OCI-LY3 (cell line): ENCODE measurements around the gene WNT9A.

Source experiments
- EZH2phosphoT487 ChIP-seq: fragments of 200-600 bp; shearing (Covaris generic); IDR thresholded peaks from 2 replicates; pipeline ENCODE4 v1.6.1; 2018; ENCODE audit warnings: antibody characterized with exemption, mixed run types, low read depth
- TF ChIP-seq, protein P1 (sequence below): fragments of 200-600, 300-600 bp; sonication (generic); IDR thresholded peaks from 2 replicates; pipeline ENCODE4 v1.5.1; 2014; ENCODE audit warnings: antibody characterized with exemption, low read length, low read depth

DNA sequence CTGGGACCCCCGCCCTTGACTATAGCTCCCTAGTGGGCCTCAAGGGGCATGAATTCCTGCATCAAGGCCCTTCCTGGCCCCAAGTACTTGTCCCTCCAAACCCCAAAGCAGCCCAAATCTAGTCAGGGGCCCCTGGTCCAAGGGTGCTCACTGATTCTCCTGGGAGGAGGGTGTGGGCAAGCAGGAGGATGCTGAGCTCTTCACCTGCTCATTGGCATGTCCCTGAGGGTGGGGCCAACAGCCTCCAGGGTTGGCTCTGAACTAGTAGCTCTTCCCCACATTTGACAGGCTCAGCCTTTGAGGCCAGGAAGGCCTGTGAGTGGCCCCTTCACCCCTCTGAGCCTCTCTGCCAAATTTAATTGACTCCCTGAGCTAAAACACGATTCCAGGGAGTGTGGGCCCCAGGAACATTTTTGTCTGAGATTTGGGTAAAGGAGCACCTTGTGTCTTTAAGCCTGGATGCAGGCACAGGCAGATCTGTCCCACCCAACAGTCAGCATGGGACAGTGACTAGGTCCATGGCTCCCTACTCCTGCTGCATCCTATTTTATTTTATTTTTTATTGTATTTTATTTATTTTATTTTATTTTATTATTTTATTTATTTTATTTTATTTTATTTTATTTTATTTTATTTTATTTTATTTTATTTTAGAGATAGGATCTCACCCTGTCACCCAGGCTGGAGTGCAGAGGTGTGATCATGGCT lies 11.0 kb upstream of the WNT9A start:
- TF ChIP-seq, protein P1, sequence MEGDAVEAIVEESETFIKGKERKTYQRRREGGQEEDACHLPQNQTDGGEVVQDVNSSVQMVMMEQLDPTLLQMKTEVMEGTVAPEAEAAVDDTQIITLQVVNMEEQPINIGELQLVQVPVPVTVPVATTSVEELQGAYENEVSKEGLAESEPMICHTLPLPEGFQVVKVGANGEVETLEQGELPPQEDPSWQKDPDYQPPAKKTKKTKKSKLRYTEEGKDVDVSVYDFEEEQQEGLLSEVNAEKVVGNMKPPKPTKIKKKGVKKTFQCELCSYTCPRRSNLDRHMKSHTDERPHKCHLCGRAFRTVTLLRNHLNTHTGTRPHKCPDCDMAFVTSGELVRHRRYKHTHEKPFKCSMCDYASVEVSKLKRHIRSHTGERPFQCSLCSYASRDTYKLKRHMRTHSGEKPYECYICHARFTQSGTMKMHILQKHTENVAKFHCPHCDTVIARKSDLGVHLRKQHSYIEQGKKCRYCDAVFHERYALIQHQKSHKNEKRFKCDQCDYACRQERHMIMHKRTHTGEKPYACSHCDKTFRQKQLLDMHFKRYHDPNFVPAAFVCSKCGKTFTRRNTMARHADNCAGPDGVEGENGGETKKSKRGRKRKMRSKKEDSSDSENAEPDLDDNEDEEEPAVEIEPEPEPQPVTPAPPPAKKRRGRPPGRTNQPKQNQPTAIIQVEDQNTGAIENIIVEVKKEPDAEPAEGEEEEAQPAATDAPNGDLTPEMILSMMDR: no peak
- TF ChIP-seq EZH2phosphoT487: no peak
